ENCODE data around the gene KLHL29. TPM values are rescaled to one million over a fixed set of nuclear protein-coding genes. Genes with fewer than 3 reads are reported as not detected.

KLHL29 gene
- total RNA-seq, 4 donors from 2014 or later = 39.6 to 52.0 (median 40.4) TPM

GRCh38 chr2:23475473-23475872 is 90.5 kb downstream of the KLHL29 start:
- no peak for TF ChIP-seq POLR2A (IDR thresholded peaks at IDR 0.05)
- TF ChIP-seq CTCF (IDR thresholded peaks at IDR 0.05) = no peak
- no peak for TF ChIP-seq EP300 (IDR thresholded peaks at IDR 0.05)
- H3K36me3 ChIP-seq = peaks cover 0 to 20% (median 0%) of the 10 kb centered on the region in 3 donors
- DNase-seq (ENCODE audit: low spot score in 2 of 2) = no peak
- H3K4me3 ChIP-seq = no peak overlapping the region
- peaks cover 0 to 42% (median 5%) of the 10 kb centered on the region in 4 donors for H3K4me1 ChIP-seq
- no peaks in the 10 kb centered on the region for H3K27me3 ChIP-seq
- no peaks in the 10 kb centered on the region for H3K9me3 ChIP-seq
- WGBS, 2 donors = 91 to 93% methylated on average over 11 of the region's 11 CpGs
- no peak overlapping the region for H3K27ac ChIP-seq

GRCh38 chr2:23476786-23477185 is 91.8 kb downstream of the KLHL29 start:
- Histone ChIP-seq H3K4me3 (no peak overlapping the region), H3K9me3 (no peaks in the 10 kb centered on the region), H3K36me3 (peaks cover 0 to 20% (median 0%) of the 10 kb centered on the region in 3 donors), H3K27ac (peak overlapping the region in 1 of 4 donors; percentile 66), H3K27me3 (no peaks in the 10 kb centered on the region), H3K4me1 (peaks cover 0 to 41% (median 2%) of the 10 kb centered on the region in 4 donors)
- TF ChIP-seq POLR2A (IDR thresholded peaks at IDR 0.05) (no peak), EP300 (IDR thresholded peaks at IDR 0.05) (no peak), CTCF (IDR thresholded peaks at IDR 0.05) (no peak)
- WGBS, 2 donors = 50 to 60% methylated on average over 6 to 7 of the region's 7 CpGs
- no peak for DNase-seq (ENCODE audit: low spot score in 2 of 2)

- TF ChIP-seq CTCF (IDR thresholded peaks at IDR 0.05) (no peak), POLR2A (IDR thresholded peaks at IDR 0.05) (no peak), EP300 (IDR thresholded peaks at IDR 0.05) (no peak)
- Histone ChIP-seq H3K4me1 (peaks cover 0 to 37% (median 2%) of the 10 kb centered on the region in 4 donors), H3K36me3 (peaks cover 0 to 25% (median 0%) of the 10 kb centered on the region in 3 donors), H3K27me3 (no peaks in the 10 kb centered on the region), H3K27ac (peak overlapping the region in 1 of 4 donors; percentile 66), H3K9me3 (no peaks in the 10 kb centered on the region), H3K4me3 (no peak overlapping the region)
- WGBS, 2 donors = 79 to 87% methylated on average over 10 to 11 of the region's 11 CpGs
- no peak for DNase-seq (ENCODE audit: low spot score in 2 of 2)
Observed at GRCh38 chr2:23477392-23477791, 92.4 kb downstream of the KLHL29 start.

GRCh38 chr2:23478087-23478932 is 93.3 kb downstream of the KLHL29 start:
- H3K9me3 ChIP-seq = no peaks in the 10 kb centered on the region
- H3K36me3 ChIP-seq = peaks cover 0 to 25% (median 0%) of the 10 kb centered on the region in 3 donors
- H3K4me1 ChIP-seq = peaks cover 0 to 34% (median 2%) of the 10 kb centered on the region in 4 donors
- TF ChIP-seq EP300 (IDR thresholded peaks at IDR 0.05) (no peak), CTCF (IDR thresholded peaks at IDR 0.05) (no peak), POLR2A (IDR thresholded peaks at IDR 0.05) (no peak)
- WGBS, 2 donors = 71 to 76% methylated on average over 16 to 17 of the region's 17 CpGs
- DNase-seq (ENCODE audit: low spot score in 2 of 2) = no peak
- peak overlapping the region in 1 of 4 donors; percentile 34 for H3K27ac ChIP-seq
- no peak overlapping the region for H3K4me3 ChIP-seq
- H3K27me3 ChIP-seq = no peaks in the 10 kb centered on the region

Measured in tibial nerve (tissue), 4 donors.